Naive B cell (primary cell): ENCODE measurements around the gene SQOR. TPM values are rescaled to one million over a fixed set of nuclear protein-coding genes. Genes with fewer than 3 reads are reported as not detected.

Experiments used
- ATAC-seq, 2 donors: fragments of 150-1000 bp; cut with Tn5 transposase; 2 replicates each; pipeline ENCODE4 v1.10.0; 2021; ENCODE audit warnings: low read depth in 2 of 2, mild to moderate bottlenecking in 2 of 2, moderate library complexity in 2 of 2
- DNase-seq: peaks from one replicate; pipeline ENCODE4 v3.0.0; 2022
- H3K27ac Mint-ChIP-seq, 6 donors: one replicate each; pipeline ENCODE4 v1.8.0; 2020 to 2022; ENCODE audit warnings: mild to moderate bottlenecking in 6 of 6, mixed read lengths in 6 of 6, moderate library complexity in 5 of 6, inconsistent platforms in 2 of 6
- H3K27me3 Mint-ChIP-seq, 3 donors: one replicate each; pipeline ENCODE4 v1.8.0; 2021 to 2022; ENCODE audit warnings: mixed read lengths in 3 of 3, mild to moderate bottlenecking in 1 of 3
- H3K36me3 Mint-ChIP-seq, 2 donors: one replicate each; pipeline ENCODE4 v1.8.0; 2020 to 2022; ENCODE audit warnings: mixed read lengths in 2 of 2, inconsistent platforms in 1 of 2, mild to moderate bottlenecking in 1 of 2
- H3K4me1 Mint-ChIP-seq, 3 donors: one replicate each; pipeline ENCODE4 v1.8.0; 2020 to 2022; ENCODE audit warnings: mixed read lengths in 3 of 3, inconsistent platforms in 1 of 3, mild to moderate bottlenecking in 1 of 3, moderate library complexity in 1 of 3
- H3K4me3 Mint-ChIP-seq, 8 donors: one replicate each; pipeline ENCODE4 v1.8.0; 2020 to 2022; ENCODE audit warnings: mild to moderate bottlenecking in 8 of 8, mixed read lengths in 8 of 8, moderate library complexity in 8 of 8, inconsistent platforms in 2 of 8
- H3K9me3 Mint-ChIP-seq, 7 donors: one replicate each; pipeline ENCODE4 v1.8.0; 2020 to 2022; ENCODE audit warnings: mixed read lengths in 7 of 7, mild to moderate bottlenecking in 5 of 7, inconsistent platforms in 2 of 7, moderate library complexity in 1 of 7
- polyA plus RNA-seq, 6 donors: library from polyadenylated mRNA; unstranded; fragments of 300-500 nt; fragmentation: Illumina TruSeq; gene quantifications; one replicate each; pipeline ENCODE4 v1.2.3, GENCODE V29; 2021; ENCODE audit warnings: low read depth in 6 of 6

The SQOR gene
- 100 to 1,000 TPM in 1 of 6 donors, 10 to 100 TPM in 5; 49.2 to 110 (median 67.1) TPM for polyA plus RNA-seq

- DNase-seq (no peak), ATAC-seq (peak; percentile 58 to 64)
- Mint-ChIP-seq H3K4me3 (peak within 1 kb of the TSS; percentile 89 to 99 (median 98)), H3K27ac (peak within 1 kb of the TSS; percentile 66 to 95 (median 91)), H3K4me1 (peaks cover 21 to 64% (median 41%) of the 10 kb centered on the region in 3 donors), H3K9me3 (no peaks in the 10 kb centered on the region), H3K36me3 (peaks cover 0 to 7% of the 10 kb centered on the region in 2 donors), H3K27me3 (no peaks in the 10 kb centered on the region)
These were observed at the start of gene SQOR for GRCh38 chr15:45634432-45635190. Gene SQOR, plus strand, starts transcription at chr15:45635029. Its CDS starts 23,895 bp downstream, at chr15:45658924.

- Mint-ChIP-seq H3K4me1 (peaks cover 23 to 54% (median 28%) of the 10 kb centered on the region in 3 donors), H3K36me3 (no peaks in the 10 kb centered on the region)
- no peak for ATAC-seq
These were observed 49.6 kb upstream of the SQOR start for GRCh38 chr15:45585069-45585791.

GRCh38 chr15:45586125-45586524 is 48.7 kb upstream of the SQOR start:
- peaks cover 23 to 58% (median 28%) of the 10 kb centered on the region in 3 donors for H3K4me1 Mint-ChIP-seq
- peak overlapping the region; percentile 100 for H3K27ac Mint-ChIP-seq
- DNase-seq (no peak), ATAC-seq (no peak)
- no peaks in the 10 kb centered on the region for H3K27me3 Mint-ChIP-seq
- peak overlapping the region; percentile 89 to 99 (median 98) for H3K4me3 Mint-ChIP-seq
- no peaks in the 10 kb centered on the region for H3K36me3 Mint-ChIP-seq
- H3K9me3 Mint-ChIP-seq = no peaks in the 10 kb centered on the region

More at GRCh38 chr15:45585069-45585791, 49.6 kb upstream of the SQOR start:
- H3K4me3 Mint-ChIP-seq = peak overlapping the region in 5 of 8 donors; percentile 37 to 98 (median 92)
- peak overlapping the region; percentile 100 for H3K27ac Mint-ChIP-seq
- no peaks in the 10 kb centered on the region for H3K27me3 Mint-ChIP-seq
- no peaks in the 10 kb centered on the region for H3K9me3 Mint-ChIP-seq
- DNase-seq = no peak

- DNase-seq = no peak
- H3K9me3 Mint-ChIP-seq = no peaks in the 10 kb centered on the region
- H3K27me3 Mint-ChIP-seq = no peaks in the 10 kb centered on the region
- ATAC-seq = no peak
- H3K4me3 Mint-ChIP-seq = peak overlapping the region; percentile 89 to 99 (median 98)
- peaks cover 23 to 62% (median 28%) of the 10 kb centered on the region in 3 donors for H3K4me1 Mint-ChIP-seq
- peak overlapping the region; percentile 100 for H3K27ac Mint-ChIP-seq
- H3K36me3 Mint-ChIP-seq = no peaks in the 10 kb centered on the region
These were observed 48.2 kb upstream of the SQOR start for GRCh38 chr15:45586601-45587094.

GRCh38 chr15:45587095-45587862 is 47.5 kb upstream of the SQOR start, which contains the start of gene BLOC1S6:
Gene BLOC1S6, plus strand, starts transcription at chr15:45587379. Its CDS starts 65 bp downstream, at chr15:45587444.
- Mint-ChIP-seq H3K4me1 (peaks cover 23 to 68% (median 28%) of the 10 kb centered on the region in 3 donors), H3K4me3 (peak within 1 kb of the TSS; percentile 89 to 99 (median 98)), H3K36me3 (peaks cover 0 to 1% of the 10 kb centered on the region in 2 donors), H3K9me3 (no peaks in the 10 kb centered on the region), H3K27me3 (no peaks in the 10 kb centered on the region), H3K27ac (peak within 1 kb of the TSS; percentile 100)
- DNase-seq (peak; percentile 95), ATAC-seq (peak; percentile 82 to 84)

- ATAC-seq = no peak
- peaks cover 23 to 74% (median 28%) of the 10 kb centered on the region in 3 donors for H3K4me1 Mint-ChIP-seq
- H3K9me3 Mint-ChIP-seq = no peaks in the 10 kb centered on the region
- H3K4me3 Mint-ChIP-seq = peak overlapping the region; percentile 89 to 99 (median 98)
- no peaks in the 10 kb centered on the region for H3K27me3 Mint-ChIP-seq
- peak overlapping the region; percentile 100 for H3K27ac Mint-ChIP-seq
- no peak for DNase-seq
- peaks cover 0 to 6% of the 10 kb centered on the region in 2 donors for H3K36me3 Mint-ChIP-seq
These were observed 47.0 kb upstream of the SQOR start for GRCh38 chr15:45587863-45588170.

GRCh38 chr15:45588219-45588875 is 46.5 kb upstream of the SQOR start:
- DNase-seq (no peak), ATAC-seq (no peak)
- peaks cover 0 to 7% of the 10 kb centered on the region in 2 donors for H3K36me3 Mint-ChIP-seq
- no peaks in the 10 kb centered on the region for H3K9me3 Mint-ChIP-seq
- H3K27ac Mint-ChIP-seq = peak overlapping the region; percentile 70 to 100 (median 100)
- no peaks in the 10 kb centered on the region for H3K27me3 Mint-ChIP-seq
- H3K4me3 Mint-ChIP-seq = peak overlapping the region; percentile 89 to 99 (median 98)
- peaks cover 23 to 76% (median 28%) of the 10 kb centered on the region in 3 donors for H3K4me1 Mint-ChIP-seq

GRCh38 chr15:45589256-45589655 is 45.6 kb upstream of the SQOR start:
- H3K36me3 Mint-ChIP-seq = peaks cover 0 to 14% of the 10 kb centered on the region in 2 donors
- H3K27me3 Mint-ChIP-seq = no peaks in the 10 kb centered on the region
- peaks cover 31 to 76% (median 37%) of the 10 kb centered on the region in 3 donors for H3K4me1 Mint-ChIP-seq
- peak overlapping the region in 7 of 8 donors; percentile 89 to 99 (median 98) for H3K4me3 Mint-ChIP-seq
- H3K27ac Mint-ChIP-seq = peak overlapping the region; percentile 73 to 100 (median 98)
- H3K9me3 Mint-ChIP-seq = no peaks in the 10 kb centered on the region
- no peak for ATAC-seq
- no peak for DNase-seq

- H3K4me3 Mint-ChIP-seq = no peak overlapping the region
- H3K27ac Mint-ChIP-seq = no peak overlapping the region
- ATAC-seq (no peak), DNase-seq (no peak)
- H3K27me3 Mint-ChIP-seq = no peaks in the 10 kb centered on the region
- peaks cover 13 to 64% (median 14%) of the 10 kb centered on the region in 3 donors for H3K4me1 Mint-ChIP-seq
- H3K9me3 Mint-ChIP-seq = peaks cover 0 to 1% (median 0%) of the 10 kb centered on the region in 7 donors
- H3K36me3 Mint-ChIP-seq = peaks cover 9 to 23% of the 10 kb centered on the region in 2 donors
These were observed 40.5 kb upstream of the SQOR start for GRCh38 chr15:45594319-45594718.

GRCh38 chr15:45594835-45595530 is 39.8 kb upstream of the SQOR start:
- Mint-ChIP-seq H3K27me3 (no peaks in the 10 kb centered on the region), H3K4me3 (no peak overlapping the region), H3K4me1 (peaks cover 9 to 59% (median 11%) of the 10 kb centered on the region in 3 donors), H3K27ac (peak overlapping the region in 2 of 6 donors; percentile 22 to 36), H3K9me3 (peaks cover 0 to 1% (median 0%) of the 10 kb centered on the region in 7 donors), H3K36me3 (peaks cover 9 to 23% of the 10 kb centered on the region in 2 donors)
- ATAC-seq (no peak), DNase-seq (no peak)

- H3K4me1 Mint-ChIP-seq = peaks cover 34 to 45% (median 45%) of the 10 kb centered on the region in 3 donors
- DNase-seq (peak; percentile 46), ATAC-seq (peak; percentile 85 to 86)
- H3K27me3 Mint-ChIP-seq = no peaks in the 10 kb centered on the region
- H3K27ac Mint-ChIP-seq = peak overlapping the region; percentile 27 to 97 (median 90)
- H3K36me3 Mint-ChIP-seq = peaks cover 6% of the 10 kb centered on the region in 2 donors
- peak overlapping the region in 7 of 8 donors; percentile 22 to 85 (median 68) for H3K4me3 Mint-ChIP-seq
- H3K9me3 Mint-ChIP-seq = peaks cover 0 to 2% (median 0%) of the 10 kb centered on the region in 7 donors
These were observed 30.9 kb upstream of the SQOR start for GRCh38 chr15:45603881-45604280.

GRCh38 chr15:45604326-45604725 is 30.5 kb upstream of the SQOR start:
- Mint-ChIP-seq H3K9me3 (peaks cover 0 to 2% (median 0%) of the 10 kb centered on the region in 7 donors), H3K36me3 (peaks cover 6% of the 10 kb centered on the region in 2 donors), H3K27ac (peak overlapping the region in 5 of 6 donors; percentile 27 to 97 (median 95)), H3K4me3 (peak overlapping the region in 5 of 8 donors; percentile 9 to 85 (median 80)), H3K27me3 (no peaks in the 10 kb centered on the region), H3K4me1 (peaks cover 34 to 45% (median 45%) of the 10 kb centered on the region in 3 donors)
- peak; percentile 23 to 24 for ATAC-seq
- peak; percentile 15 for DNase-seq
